K562 (cell line): ENCODE measurements around the gene MTHFS. TPM values are rescaled to one million over a fixed set of nuclear protein-coding genes. Genes with fewer than 3 reads are reported as not detected.

Experiments
- ATAC-seq: fragments of 200-7000 bp; cut with Tn5 transposase; 3 replicates; pipeline ENCODE4 v1.9.1; 2020; ENCODE audit warnings: moderate library complexity
- BruUV-seq: library from RNA; stranded (reverse); fragments of 400-500 nt; replicated peaks from 2 replicates; lab custom pipeline; 2021; lab: Mats Ljungman, UMichigan
- CTCF ChIA-PET: fragments of 300-600 bp; formaldehyde crosslinking; extraction: SDS; loops from one replicate; lab custom pipeline; 2021; ENCODE audit warnings: low intra/inter-chr PET ratio; lab: Yijun Ruan, JAX
- POLR2A ChIA-PET: fragments of 300-600, 350-650 bp; sonication (Branson Sonifier 250); formaldehyde crosslinking; extraction: SDS; loops from one replicate; lab custom pipeline; 2021; ENCODE audit warnings: antibody characterized with exemption, inconsistent platforms; lab: Yijun Ruan, JAX
- DNase-seq, 4 experiments: peaks; one replicate each; pipeline versions ENCODE4 v3.0.0 to v3.0.0-alpha.2; 2011 to 2018; ENCODE audit warnings: low spot score in 3 of 4, mixed read lengths in 3 of 4; ENCODE audit errors: extremely low read depth in 1 of 4
- FAIRE-seq: peaks from 2 replicates; lab custom pipeline; 2011; peaks lifted over from hg19 to GRCh38; lab: Jason Lieb, UNC
- H2AFZ ChIP-seq: 2 replicates; pipeline ENCODE4 v1.6.0; 2011; ENCODE audit warnings: low read depth, low read length, control low read depth, inconsistent platforms
- H3K27ac ChIP-seq: fragments of 200-600 bp; 3 replicates; pipeline ENCODE4 v1.8.0; 2011; ENCODE audit warnings: low read depth, mild to moderate bottlenecking, control low read depth, inconsistent platforms, low read length, moderate library complexity, mixed read lengths; ENCODE audit errors: extremely low read depth
- H3K27me3 ChIP-seq, 2 experiments: fragments of 300-600 bp in 1 of 2; 2 replicates in 1 of 2; 3 replicates in 1 of 2; pipeline versions ENCODE4 v1.6.0 to v1.8.0; 2011; ENCODE audit warnings: inconsistent platforms in 2 of 2, low read length in 2 of 2, mild to moderate bottlenecking in 1 of 2, mixed read lengths in 1 of 2, moderate library complexity in 1 of 2; ENCODE audit not compliant: control insufficient read depth in 2 of 2, insufficient read depth in 2 of 2
- H3K36me3 ChIP-seq: fragments of 300-600 bp; 3 replicates; pipeline ENCODE4 v1.8.0; 2011; ENCODE audit warnings: mild to moderate bottlenecking, low read length, inconsistent platforms; ENCODE audit not compliant: control insufficient read depth, insufficient read depth
- H3K4me1 ChIP-seq, 2 experiments: fragments of 200-600 bp in 1 of 2; replicated peaks in 1 of 2; 2 replicates in 1 of 2; 3 replicates in 1 of 2; pipeline versions ENCODE4 v1.5.1 to v1.8.0; 2011; ENCODE audit warnings: inconsistent platforms in 2 of 2, low read length in 2 of 2, mild to moderate bottlenecking in 1 of 2, mixed read lengths in 1 of 2, moderate library complexity in 1 of 2; ENCODE audit not compliant: control insufficient read depth in 2 of 2, insufficient read depth in 2 of 2
- H3K4me2 ChIP-seq: 2 replicates; pipeline ENCODE4 v1.6.1; 2011; ENCODE audit warnings: low read length, control low read depth, inconsistent platforms, mixed read lengths; ENCODE audit not compliant: insufficient read depth
- H3K4me3 ChIP-seq: fragments of 200-600 bp; sonication (generic), shearing (Covaris generic); 2 replicates; pipeline ENCODE4 v1.5.1; 2016; ENCODE audit warnings: control low read depth, inconsistent platforms
- H3K79me2 ChIP-seq: fragments of 200-600 bp; 3 replicates; pipeline ENCODE4 v1.8.0; 2011; ENCODE audit warnings: low read length, inconsistent platforms; ENCODE audit not compliant: control insufficient read depth, insufficient read depth
- H3K9ac ChIP-seq, 2 experiments: 2 replicates each; pipeline versions ENCODE4 v1.6.0 to v1.6.1; 2011; ENCODE audit warnings: low read depth in 2 of 2, low read length in 2 of 2, control low read depth in 1 of 2, inconsistent platforms in 1 of 2, mild to moderate bottlenecking in 1 of 2, mixed read lengths in 1 of 2; ENCODE audit not compliant: insufficient read depth in 1 of 2
- H3K9me1 ChIP-seq: one replicate; pipeline ENCODE4 v1.6.0; 2011; ENCODE audit warnings: inconsistent platforms, mild to moderate bottlenecking, low read length, moderate library complexity; ENCODE audit not compliant: control insufficient read depth, insufficient read depth
- H3K9me3 ChIP-seq: replicated peaks from 2 replicates; pipeline ENCODE4 v1.5.1; 2011; ENCODE audit warnings: low read depth, low read length, inconsistent platforms; ENCODE audit not compliant: control insufficient read depth, insufficient read depth
- H4K20me1 ChIP-seq: replicated peaks from 2 replicates; pipeline ENCODE4 v1.6.1; 2011; ENCODE audit warnings: low read length, inconsistent platforms, mixed read lengths; ENCODE audit not compliant: control insufficient read depth, insufficient read depth
- ARID1B ChIP-seq: fragments of 450-650 bp; IDR thresholded peaks from 2 replicates; pipeline ENCODE4 v1.6.1; 2016; ENCODE audit warnings: antibody characterized with exemption, mild to moderate bottlenecking, inconsistent platforms
- CBFA2T2 ChIP-seq: fragments of 450-650 bp; conservative IDR thresholded peaks from 2 replicates; pipeline ENCODE4 v1.6.1; 2017; ENCODE audit warnings: mild to moderate bottlenecking
- DPF2 ChIP-seq: fragments of 450-650 bp; IDR thresholded peaks from 2 replicates; pipeline ENCODE4 v1.6.1; 2016
- EZH2 ChIP-seq: IDR thresholded peaks from 2 replicates; pipeline ENCODE4 v1.6.1; 2012; ENCODE audit warnings: low read depth, mild to moderate bottlenecking, inconsistent platforms, low read length, borderline replicate concordance
- HDAC2 ChIP-seq: fragments of 450-650 bp; IDR thresholded peaks from 2 replicates; pipeline ENCODE4 v1.6.1; 2016; ENCODE audit warnings: mild to moderate bottlenecking
- KDM1A ChIP-seq, 2 experiments: fragments of 450-650 bp; IDR thresholded peaks; 2 replicates each; pipeline ENCODE4 v1.6.1; 2016; ENCODE audit warnings: mild to moderate bottlenecking in 2 of 2
- MCM3 ChIP-seq: fragments of 450-650 bp; IDR thresholded peaks from 2 replicates; pipeline ENCODE4 v1.6.1; 2016
- NCOR1 ChIP-seq: fragments of 450-650 bp; IDR thresholded peaks from 2 replicates; pipeline ENCODE4 v1.6.1; 2016; ENCODE audit warnings: mild to moderate bottlenecking, moderate library complexity
- RCOR1 ChIP-seq, 2 experiments: IDR thresholded peaks; 2 replicates each; pipeline ENCODE4 v1.6.1; 2012; ENCODE audit warnings: low read depth in 2 of 2, low read length in 2 of 2, borderline replicate concordance in 1 of 2, improper control_type of control experiment in 1 of 2
- TCF15 ChIP-seq: fragments of 250-450 bp; sonication (Bioruptor Pico); IDR thresholded peaks from 2 replicates; pipeline ENCODE4 v1.8.0; 2022; ENCODE audit warnings: moderate library complexity, mild to moderate bottlenecking, inconsistent platforms
- TEAD4 ChIP-seq, 2 experiments: sonication (generic) in 1 of 2; formaldehyde crosslinking in 1 of 2; IDR thresholded peaks; 2 replicates each; pipeline versions ENCODE4 v1.6.1 to v1.8.0; 2012 to 2022; ENCODE audit warnings: borderline replicate concordance in 1 of 2, inconsistent platforms in 1 of 2, low read length in 1 of 2, mild to moderate bottlenecking in 1 of 2, missing genetic modification reagents in 1 of 2
- ZNF384 ChIP-seq: IDR thresholded peaks from 2 replicates; pipeline ENCODE4 v1.6.1; 2012; ENCODE audit warnings: low read depth, low read length, improper control_type of control experiment
- ZNF76 ChIP-seq: fragments of 250-450 bp; sonication (Bioruptor Pico); IDR thresholded peaks from 2 replicates; pipeline ENCODE4 v1.4.0; 2020; ENCODE audit warnings: mild to moderate bottlenecking, moderate library complexity, borderline replicate concordance
- WGBS: fragments of 100-300 bp; shearing (Covaris generic); methylation state at CpG from one replicate; pipeline ENCODE4 v1.1.6; 2016; ENCODE audit warnings: low coverage, mixed read lengths; ENCODE audit not compliant: insufficient coverage; ENCODE audit errors: missing lambda C conversion rate; 5-methylcytosine and 5-hydroxymethylcytosine counted together
- in situ Hi-C: fragments of 300-500 bp; cut with MboI; formaldehyde crosslinking; loops from 4 replicates; pipeline ENCODE4 v1.15.0; 2018; ENCODE audit warnings: inconsistent platforms, mixed read lengths
- intact Hi-C: fragments of 100-400 bp; cut with micrococcal nuclease; formaldehyde crosslinking; loops from 2 replicates; pipeline ENCODE4 v1.14.2; 2022
- polyA plus RNA-seq, 8 experiments: library from polyadenylated mRNA; depleted of rRNA in 4 of 8; stranded (reverse) in 5 of 8; unstranded in 3 of 8; fragments of >200 nt; fragmentation: Nextera tagmentation in 2 of 8; fragmentation: Illumina TruSeq in 1 of 8; extraction: Ambion mirVana in 2 of 8; extraction: Trizol in 1 of 8; gene quantifications; 2 replicates each; pipeline versions ENCODE4 v1.2.1 to v1.2.3, GENCODE V29; 2011 to 2014; ENCODE audit warnings: inconsistent platforms in 1 of 8, missing spikeins in 1 of 8
- total RNA-seq, 7 experiments: library from RNA; depleted of rRNA in 6 of 7; stranded (reverse); fragments of >200 nt in 6 of 7; fragmentation: Illumina TruSeq in 2 of 7; extraction: Trizol in 2 of 7; gene quantifications; 2 replicates each; pipeline versions ENCODE4 v1.2.1 to v1.2.3, GENCODE V29; 2011 to 2021; ENCODE audit warnings: low replicate concordance in 1 of 7
- TF ChIP-seq, protein P1 (sequence below): fragments of 450-650 bp; IDR thresholded peaks from 2 replicates; pipeline ENCODE4 v1.6.1; 2017; ENCODE audit warnings: antibody characterized with exemption, mild to moderate bottlenecking
- TF ChIP-seq, protein P2 (sequence below), 2 experiments: IDR thresholded peaks in 1 of 2; conservative IDR thresholded peaks in 1 of 2; 2 replicates each; pipeline ENCODE4 v1.6.1; 2016; ENCODE audit warnings: low read depth in 2 of 2, mild to moderate bottlenecking in 1 of 2, missing compliant biosample characterization in 1 of 2, missing genetic modification characterization in 1 of 2, moderate library complexity in 1 of 2

MTHFS gene
- total and polyA plus RNA-seq, 9 of the 15 experiments (the other 6 are each of a cell fraction or from before 2014, with no cell fraction given) = 17.8 to 79.3 (median 41.7) TPM

- BruUV-seq = no TSS peak
- ATAC-seq (peak; percentile 54), FAIRE-seq (no peak), DNase-seq (peak in 2 of 4 experiments; percentile 44 to 69)
- no peaks in the 10 kb centered on the region for H4K20me1 ChIP-seq
- WGBS = 7% methylated on average over 2 of the region's 2 CpGs
- no peak overlapping the region for H3K9ac ChIP-seq
- no peak overlapping the region for H3K4me2 ChIP-seq
- intact Hi-C loops (no loop called here), in situ Hi-C loops (loop anchor here (25.0 kb wide), 1 partner anchor 281 kb away; the partner anchor contains the start of gene FAH)
- peaks cover 10% of the 10 kb centered on the region for H3K9me3 ChIP-seq
- no peaks in the 10 kb centered on the region for H3K27me3 ChIP-seq
- peaks cover 88% of the 10 kb centered on the region for H3K36me3 ChIP-seq
- ChIA-PET CTCF (no interaction called here), POLR2A (no interaction called here)
- H3K4me1 ChIP-seq = peaks cover 0 to 17% of the 10 kb centered on the region in 2 experiments; a peak in 2 of 5 replicates
- no peak overlapping the region for H2AFZ ChIP-seq
- no peaks in the 10 kb centered on the region for H3K9me1 ChIP-seq
- H3K79me2 ChIP-seq = peaks cover 19% of the 10 kb centered on the region; the same call in 2 of the 3 replicates
- no peak overlapping the region for H3K4me3 ChIP-seq
- no peak overlapping the region for H3K27ac ChIP-seq
- peak; percentile 78 to 79 for TF ChIP-seq KDM1A (IDR thresholded peaks at IDR 0.05)
- TF ChIP-seq, protein P1, sequence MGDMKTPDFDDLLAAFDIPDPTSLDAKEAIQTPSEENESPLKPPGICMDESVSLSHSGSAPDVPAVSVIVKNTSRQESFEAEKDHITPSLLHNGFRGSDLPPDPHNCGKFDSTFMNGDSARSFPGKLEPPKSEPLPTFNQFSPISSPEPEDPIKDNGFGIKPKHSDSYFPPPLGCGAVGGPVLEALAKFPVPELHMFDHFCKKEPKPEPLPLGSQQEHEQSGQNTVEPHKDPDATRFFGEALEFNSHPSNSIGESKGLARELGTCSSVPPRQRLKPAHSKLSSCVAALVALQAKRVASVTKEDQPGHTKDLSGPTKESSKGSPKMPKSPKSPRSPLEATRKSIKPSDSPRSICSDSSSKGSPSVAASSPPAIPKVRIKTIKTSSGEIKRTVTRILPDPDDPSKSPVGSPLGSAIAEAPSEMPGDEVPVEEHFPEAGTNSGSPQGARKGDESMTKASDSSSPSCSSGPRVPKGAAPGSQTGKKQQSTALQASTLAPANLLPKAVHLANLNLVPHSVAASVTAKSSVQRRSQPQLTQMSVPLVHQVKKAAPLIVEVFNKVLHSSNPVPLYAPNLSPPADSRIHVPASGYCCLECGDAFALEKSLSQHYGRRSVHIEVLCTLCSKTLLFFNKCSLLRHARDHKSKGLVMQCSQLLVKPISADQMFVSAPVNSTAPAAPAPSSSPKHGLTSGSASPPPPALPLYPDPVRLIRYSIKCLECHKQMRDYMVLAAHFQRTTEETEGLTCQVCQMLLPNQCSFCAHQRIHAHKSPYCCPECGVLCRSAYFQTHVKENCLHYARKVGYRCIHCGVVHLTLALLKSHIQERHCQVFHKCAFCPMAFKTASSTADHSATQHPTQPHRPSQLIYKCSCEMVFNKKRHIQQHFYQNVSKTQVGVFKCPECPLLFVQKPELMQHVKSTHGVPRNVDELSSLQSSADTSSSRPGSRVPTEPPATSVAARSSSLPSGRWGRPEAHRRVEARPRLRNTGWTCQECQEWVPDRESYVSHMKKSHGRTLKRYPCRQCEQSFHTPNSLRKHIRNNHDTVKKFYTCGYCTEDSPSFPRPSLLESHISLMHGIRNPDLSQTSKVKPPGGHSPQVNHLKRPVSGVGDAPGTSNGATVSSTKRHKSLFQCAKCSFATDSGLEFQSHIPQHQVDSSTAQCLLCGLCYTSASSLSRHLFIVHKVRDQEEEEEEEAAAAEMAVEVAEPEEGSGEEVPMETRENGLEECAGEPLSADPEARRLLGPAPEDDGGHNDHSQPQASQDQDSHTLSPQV = 0 out of 2 replicates have a peak, but pooled peaks have one; percentile 26
- peak; percentile 81 for TF ChIP-seq ARID1B
- TF ChIP-seq, protein P2, sequence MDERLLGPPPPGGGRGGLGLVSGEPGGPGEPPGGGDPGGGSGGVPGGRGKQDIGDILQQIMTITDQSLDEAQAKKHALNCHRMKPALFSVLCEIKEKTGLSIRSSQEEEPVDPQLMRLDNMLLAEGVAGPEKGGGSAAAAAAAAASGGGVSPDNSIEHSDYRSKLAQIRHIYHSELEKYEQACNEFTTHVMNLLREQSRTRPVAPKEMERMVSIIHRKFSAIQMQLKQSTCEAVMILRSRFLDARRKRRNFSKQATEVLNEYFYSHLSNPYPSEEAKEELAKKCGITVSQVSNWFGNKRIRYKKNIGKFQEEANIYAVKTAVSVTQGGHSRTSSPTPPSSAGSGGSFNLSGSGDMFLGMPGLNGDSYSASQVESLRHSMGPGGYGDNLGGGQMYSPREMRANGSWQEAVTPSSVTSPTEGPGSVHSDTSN (CRISPR knock-in tag; IDR thresholded peaks at IDR 0.05; ENCODE audit: low read depth) = no peak
- TF ChIP-seq, protein P2 (tag; conservative IDR thresholded peaks at IDR 0.05; ENCODE audit: low read depth) = peak; percentile 49; the same call in 1 of the 2 replicates
- TF ChIP-seq HDAC2 = peak; percentile 45; the same call in 1 of the 2 replicates
- TF ChIP-seq NCOR1 = peak; percentile 51; the same call in 1 of the 2 replicates
- TF ChIP-seq CBFA2T2 = peak; percentile 39
- peak; percentile 51; the same call in 1 of the 2 replicates for TF ChIP-seq TEAD4 (IDR thresholded peaks at IDR 0.05; ENCODE audit: low read length)
- TF ChIP-seq TEAD4 (CRISPR knock-in tag; IDR thresholded peaks at IDR 0.05; ENCODE audit: borderline replicate concordance) = no peak
- peak; percentile 15 to 59; a peak in 1 of 4 replicates for TF ChIP-seq RCOR1 (IDR thresholded peaks at IDR 0.05; ENCODE audit: borderline replicate concordance in 1 of 2, low read depth in 2 of 2, low read length in 2 of 2)
- TF ChIP-seq EZH2 = no peak
- no peak for TF ChIP-seq TCF15
- TF ChIP-seq DPF2 = 0 out of 2 replicates have a peak, but pooled peaks have one; percentile 38
- no peak for TF ChIP-seq ZNF76 (CRISPR knock-in tag)
- TF ChIP-seq ZNF384 = 0 out of 2 replicates have a peak, but pooled peaks have one; percentile 6
- no peak for TF ChIP-seq MCM3
Measured at GRCh38 chr15:79881254-79881653, 15.6 kb downstream of the MTHFS start.
